Measurements from ENCODE around the gene DYNLL1. TPM values are rescaled to one million over a fixed set of nuclear protein-coding genes. Genes with fewer than 3 reads are reported as not detected.

DYNLL1 gene
- total and polyA plus RNA-seq, 5 donors from 2014 or later = 99.0 to 692 (median 521) TPM

DNA sequence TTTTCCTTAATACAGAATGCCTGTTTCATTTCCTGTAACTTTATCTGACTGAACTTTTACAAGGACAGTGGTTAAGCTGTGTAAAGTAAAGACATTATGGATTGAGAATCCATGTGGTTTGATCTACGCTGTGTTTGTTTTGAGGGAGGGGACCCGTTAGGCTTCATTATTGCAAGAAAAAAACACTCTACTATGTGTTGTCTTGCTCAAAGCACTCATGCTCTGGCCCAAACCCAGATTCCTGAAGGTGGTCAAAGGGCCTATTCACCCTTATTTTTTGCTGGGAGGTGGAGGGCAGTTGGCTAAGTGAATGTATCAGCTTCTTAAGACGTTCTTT is 50.1 kb downstream of the DYNLL1 start:
- H3K9me3 ChIP-seq (ENCODE audit: control insufficient read depth in 2 of 2, low read length in 2 of 2) = no peaks in the 10 kb centered on the region
- peaks cover 67% of the 10 kb centered on the region for H3K36me3 ChIP-seq (ENCODE audit: control insufficient read depth, insufficient read depth, low read length)
- no peaks in the 10 kb centered on the region for H3K27me3 ChIP-seq (ENCODE audit: control insufficient read depth, insufficient read depth, low read length)
- Mint-ChIP-seq H3K4me1 (peaks cover 8 to 44% (median 16%) of the 10 kb centered on the region in 4 donors), H3K27me3 (no peaks in the 10 kb centered on the region), H3K36me3 (peaks cover 5% of the 10 kb centered on the region), H3K4me3 (no peak overlapping the region), H3K9me3 (no peaks in the 10 kb centered on the region), H3K27ac (peak overlapping the region in 1 of 3 donors; percentile 53)
- peaks cover 28% of the 10 kb centered on the region for H3K4me1 ChIP-seq (ENCODE audit: control insufficient read depth, insufficient read depth, low read length, poor library complexity, severe bottlenecking)
- DNase-seq = no peak
- ATAC-seq (ENCODE audit: low read depth in 2 of 2) = no peak
- H3K27ac ChIP-seq (ENCODE audit: insufficient read depth, low read length, poor library complexity, severe bottlenecking) = no peak overlapping the region
- no peak overlapping the region for H3K4me3 ChIP-seq (ENCODE audit: low read depth, low read length)

Other genes starting within 250 kb of the DYNLL1 start
- 205 TPM for gene PXN, start 230.4 kb upstream of the DYNLL1 start, total RNA-seq
- gene PXN, start 230.4 kb upstream of the DYNLL1 start, polyA plus RNA-seq = 10 to 100 TPM; 64.3 to 89.5 (median 73.5) TPM
- gene RNU4-2, start 204.2 kb upstream of the DYNLL1 start, total RNA-seq = 12,754 TPM
- 100 to 1,000 TPM in 1 of 4 donors, 10 to 100 TPM in 1, not detected in 2; 49.3 to 132 TPM for gene RNU4-2, start 204.2 kb upstream of the DYNLL1 start, polyA plus RNA-seq
- 1,793 TPM for gene RNU4-1, start 202.9 kb upstream of the DYNLL1 start, total RNA-seq
- not detected for gene RNU4-1, start 202.9 kb upstream of the DYNLL1 start, polyA plus RNA-seq
- gene SIRT4, start 193.8 kb upstream of the DYNLL1 start, total RNA-seq = 0.79 TPM
- gene SIRT4, start 193.8 kb upstream of the DYNLL1 start, polyA plus RNA-seq = 1 to 10 TPM in 3 of 4 donors, not detected in 1; 1.1 to 2.8 (median 1.2) TPM
- not detected for gene PLA2G1B, start 168.3 kb upstream of the DYNLL1 start, total RNA-seq
- gene PLA2G1B, start 168.3 kb upstream of the DYNLL1 start, polyA plus RNA-seq = under 1 TPM in 1 of 4 donors, not detected in 3; 0.44 TPM
- gene MSI1, start 126.9 kb upstream of the DYNLL1 start, total RNA-seq = not detected
- not detected for gene MSI1, start 126.9 kb upstream of the DYNLL1 start, polyA plus RNA-seq
- gene COX6A1, start 58.0 kb upstream of the DYNLL1 start, total RNA-seq = 169 TPM
- 1,000 to 10,000 TPM in 2 of 4 donors, 100 to 1,000 TPM in 2; 939 to 1,218 (median 1,022) TPM for gene COX6A1, start 58.0 kb upstream of the DYNLL1 start, polyA plus RNA-seq
- 19.2 TPM for gene TRIAP1, start 49.7 kb upstream of the DYNLL1 start, total RNA-seq
- gene TRIAP1, start 49.7 kb upstream of the DYNLL1 start, polyA plus RNA-seq = 10 to 100 TPM; 43.6 to 61.1 (median 47.6) TPM
- gene GATC, start 49.7 kb upstream of the DYNLL1 start, total RNA-seq = 30.2 TPM
- gene GATC, start 49.7 kb upstream of the DYNLL1 start, polyA plus RNA-seq = 10 to 100 TPM; 13.7 to 19.9 (median 16.9) TPM
- gene SRSF9, start 26.4 kb upstream of the DYNLL1 start, total RNA-seq = 138 TPM
- 100 to 1,000 TPM; 167 to 193 (median 191) TPM for gene SRSF9, start 26.4 kb upstream of the DYNLL1 start, polyA plus RNA-seq
- 11.5 TPM for gene COQ5, start 33.0 kb downstream of the DYNLL1 start, total RNA-seq
- gene COQ5, start 33.0 kb downstream of the DYNLL1 start, polyA plus RNA-seq = 10 to 100 TPM; 40.4 to 67.4 (median 45.9) TPM
- 434 TPM for gene RNF10, start 38.2 kb downstream of the DYNLL1 start, total RNA-seq
- gene RNF10, start 38.2 kb downstream of the DYNLL1 start, polyA plus RNA-seq = 100 to 1,000 TPM; 106 to 150 (median 114) TPM
- gene POP5, start 85.3 kb downstream of the DYNLL1 start, total RNA-seq = 32.3 TPM
- gene POP5, start 85.3 kb downstream of the DYNLL1 start, polyA plus RNA-seq = 10 to 100 TPM; 71.2 to 88.4 (median 79.0) TPM
- gene CABP1, start 144.5 kb downstream of the DYNLL1 start, total RNA-seq = not detected
- gene CABP1, start 144.5 kb downstream of the DYNLL1 start, polyA plus RNA-seq = not detected
- gene MLEC, start 191.0 kb downstream of the DYNLL1 start, total RNA-seq = 28.2 TPM
- 10 to 100 TPM; 41.0 to 61.4 (median 44.7) TPM for gene MLEC, start 191.0 kb downstream of the DYNLL1 start, polyA plus RNA-seq
- 10.9 TPM for gene UNC119B, start 214.3 kb downstream of the DYNLL1 start, total RNA-seq
- 1 to 10 TPM; 6.6 to 9.4 (median 8.0) TPM for gene UNC119B, start 214.3 kb downstream of the DYNLL1 start, polyA plus RNA-seq
- 10.9 TPM for gene ACADS, start 229.7 kb downstream of the DYNLL1 start, total RNA-seq
- 10 to 100 TPM; 26.6 to 29.8 (median 27.4) TPM for gene ACADS, start 229.7 kb downstream of the DYNLL1 start, polyA plus RNA-seq

Measured in CD4-positive, CD25-positive, alpha-beta regulatory T cell (primary cell).